H9 (cell line): ENCODE results near the gene PARP6. TPM values are rescaled to one million over a fixed set of nuclear protein-coding genes. Genes with fewer than 3 reads are reported as not detected.

Source experiments
- DNase-seq: peaks from one replicate; pipeline ENCODE4 v3.0.0-alpha.2; 2017
- H2AFZ ChIP-seq: one replicate; pipeline ENCODE4 v1.6.1; 2013; ENCODE audit warnings: mild to moderate bottlenecking, low read length, control low read depth, moderate library complexity
- H2AK5ac ChIP-seq: 2 replicates; pipeline ENCODE4 v1.6.1; 2013; ENCODE audit warnings: low read length, control low read depth, mixed read lengths; ENCODE audit not compliant: insufficient read length
- H2BK120ac ChIP-seq: one replicate; pipeline ENCODE4 v1.6.1; 2013; ENCODE audit warnings: low read depth, mild to moderate bottlenecking, low read length, control low read depth, inconsistent platforms; ENCODE audit not compliant: poor library complexity, severe bottlenecking
- H2BK12ac ChIP-seq: 2 replicates; pipeline ENCODE4 v1.6.1; 2013; ENCODE audit warnings: low read length, control low read depth, mixed read lengths, low read depth; ENCODE audit not compliant: insufficient read length
- H2BK15ac ChIP-seq: 2 replicates; pipeline ENCODE4 v1.6.1; 2013; ENCODE audit warnings: low read depth, low read length, control low read depth
- H2BK20ac ChIP-seq: one replicate; pipeline ENCODE4 v1.6.1; 2013; ENCODE audit warnings: low read depth, mild to moderate bottlenecking, low read length, control low read depth, inconsistent platforms; ENCODE audit not compliant: poor library complexity, severe bottlenecking
- H2BK5ac ChIP-seq: 2 replicates; pipeline ENCODE4 v1.6.1; 2013; ENCODE audit warnings: low read length, control low read depth, mixed read lengths; ENCODE audit not compliant: insufficient read length
- H3K14ac ChIP-seq: 2 replicates; pipeline ENCODE4 v1.6.1; 2013; ENCODE audit warnings: low read length, control low read depth; ENCODE audit not compliant: insufficient read depth
- H3K18ac ChIP-seq: 2 replicates; pipeline ENCODE4 v1.6.1; 2013; ENCODE audit warnings: low read depth, mild to moderate bottlenecking, mixed read lengths, low read length, control low read depth; ENCODE audit not compliant: insufficient read length
- H3K23ac ChIP-seq: 2 replicates; pipeline ENCODE4 v1.6.1; 2013; ENCODE audit warnings: low read length, control low read depth, mixed read lengths, low read depth; ENCODE audit not compliant: insufficient read length
- H3K23me2 ChIP-seq: 2 replicates; pipeline ENCODE4 v1.6.1; 2013; ENCODE audit warnings: low read depth, mild to moderate bottlenecking, mixed read lengths, low read length, control low read depth; ENCODE audit not compliant: insufficient read length, poor library complexity, severe bottlenecking
- H3K27ac ChIP-seq: 2 replicates; pipeline ENCODE4 v1.5.1; 2013; ENCODE audit warnings: low read length, control low read depth, mixed read lengths, low read depth; ENCODE audit not compliant: insufficient read length
- H3K27me3 ChIP-seq: 2 replicates; pipeline ENCODE4 v1.6.1; 2013; ENCODE audit warnings: low read length, control low read depth, inconsistent platforms; ENCODE audit not compliant: insufficient read depth
- H3K4ac ChIP-seq: 2 replicates; pipeline ENCODE4 v1.6.1; 2013; ENCODE audit warnings: low read depth, mild to moderate bottlenecking, control low read depth, inconsistent platforms, low read length, moderate library complexity
- H3K4me1 ChIP-seq: 2 replicates; pipeline ENCODE4 v1.6.1; 2013; ENCODE audit warnings: low read length, control low read depth, inconsistent platforms; ENCODE audit not compliant: insufficient read depth
- H3K4me2 ChIP-seq: 2 replicates; pipeline ENCODE4 v1.6.1; 2013; ENCODE audit warnings: low read length, control low read depth, mixed read lengths; ENCODE audit not compliant: insufficient read length, insufficient read depth
- H3K56ac ChIP-seq: 2 replicates; pipeline ENCODE4 v1.6.1; 2013; ENCODE audit warnings: low read depth, mild to moderate bottlenecking, mixed read lengths, low read length, control low read depth; ENCODE audit not compliant: insufficient read length
- H3K79me1 ChIP-seq: 2 replicates; pipeline ENCODE4 v1.6.1; 2013; ENCODE audit warnings: low read depth, mild to moderate bottlenecking, moderate library complexity, low read length, control low read depth, inconsistent platforms; ENCODE audit not compliant: insufficient read depth, poor library complexity, severe bottlenecking
- H3K79me2 ChIP-seq: 2 replicates; pipeline ENCODE4 v1.6.1; 2013; ENCODE audit warnings: low read length, control low read depth, inconsistent platforms; ENCODE audit not compliant: insufficient read depth
- H3K9ac ChIP-seq: 2 replicates; pipeline ENCODE4 v1.6.1; 2013; ENCODE audit warnings: low read length, control low read depth, mixed read lengths; ENCODE audit not compliant: insufficient read length; ENCODE audit errors: extremely low read depth
- H3K9me3 ChIP-seq: one replicate; pipeline ENCODE4 v1.6.1; 2013; ENCODE audit warnings: low read depth, low read length, inconsistent platforms; ENCODE audit not compliant: control insufficient read depth
- H3T11ph ChIP-seq: one replicate; pipeline ENCODE4 v1.6.1; 2013; ENCODE audit warnings: mild to moderate bottlenecking, low read length, control low read depth, inconsistent platforms
- H4K20me1 ChIP-seq: one replicate; pipeline ENCODE4 v1.6.1; 2013; ENCODE audit not compliant: control insufficient read depth, insufficient read length, insufficient read depth
- H4K5ac ChIP-seq: 2 replicates; pipeline ENCODE4 v1.6.1; 2013; ENCODE audit warnings: low read depth, mild to moderate bottlenecking, mixed read lengths, low read length, control low read depth; ENCODE audit not compliant: insufficient read length
- H4K8ac ChIP-seq: replicated peaks from 2 replicates; pipeline ENCODE4 v1.6.1; 2013; ENCODE audit warnings: low read length, control low read depth, mixed read lengths, low read depth; ENCODE audit not compliant: insufficient read length
- H4K91ac ChIP-seq: 2 replicates; pipeline ENCODE4 v1.6.1; 2013; ENCODE audit warnings: low read depth, mild to moderate bottlenecking, moderate library complexity, mixed read lengths, low read length, control low read depth; ENCODE audit not compliant: insufficient read length
- H3K27ac Mint-ChIP-seq, 3 experiments: 2 replicates in 2 of 3; 3 replicates in 1 of 3; pipeline ENCODE4 v1.8.0; 2020 to 2021; ENCODE audit warnings: mixed read lengths in 3 of 3, mild to moderate bottlenecking in 1 of 3, moderate library complexity in 1 of 3
- H3K27me3 Mint-ChIP-seq: 2 replicates; pipeline ENCODE4 v1.8.0; 2021; ENCODE audit warnings: low read depth, mild to moderate bottlenecking, moderate library complexity, mixed read lengths
- H3K36me3 Mint-ChIP-seq, 3 experiments: 2 replicates in 2 of 3; 3 replicates in 1 of 3; pipeline ENCODE4 v1.8.0; 2020 to 2021; ENCODE audit warnings: low read depth in 3 of 3, mixed read lengths in 3 of 3; ENCODE audit not compliant: insufficient read depth in 1 of 3
- H3K4me1 Mint-ChIP-seq, 2 experiments: 2 replicates each; pipeline ENCODE4 v1.8.0; 2020; ENCODE audit warnings: mixed read lengths in 2 of 2
- H3K4me3 Mint-ChIP-seq, 2 experiments: 2 replicates in 1 of 2; 3 replicates in 1 of 2; pipeline ENCODE4 v1.8.0; 2020 to 2021; ENCODE audit warnings: mild to moderate bottlenecking in 2 of 2, mixed read lengths in 2 of 2, moderate library complexity in 1 of 2
- H3K9me3 Mint-ChIP-seq, 2 experiments: 2 replicates in 1 of 2; 3 replicates in 1 of 2; pipeline ENCODE4 v1.8.0; 2020; ENCODE audit warnings: mild to moderate bottlenecking in 2 of 2, mixed read lengths in 2 of 2, moderate library complexity in 1 of 2
- CTCF ChIP-seq: fragments of 200-600 bp; sonication (generic); conservative IDR thresholded peaks from 3 replicates; pipeline ENCODE4 v1.8.0; 2021; ENCODE audit warnings: antibody characterized with exemption, mild to moderate bottlenecking
- WGBS: extraction: QIAGEN DNeasy Blood & Tissue Kit; methylation state at CpG from one replicate; pipeline ENCODE4 v1.1.7; 2013; ENCODE audit warnings: missing lambda C conversion rate, low lambda C conversion rate, mixed read lengths; ENCODE audit not compliant: insufficient read length; ENCODE audit errors: extremely low coverage; 5-methylcytosine and 5-hydroxymethylcytosine counted together
- total RNA-seq: library from RNA; stranded (reverse); gene quantifications from 2 replicates; pipeline ENCODE4 v1.2.1, GENCODE V29; 2021

The PARP6 gene
- total RNA-seq, 1 experiment from 2014 or later: 54.4 TPM

GRCh38 chr15:72304596-72304995 lies 32.2 kb upstream of the PARP6 start:
- no CpG with 5 or more reads among the region's 7 CpGs for WGBS
- H3K4me2 ChIP-seq: no peak overlapping the region

More at GRCh38 chr15:72304596-72304995, 32.2 kb upstream of the PARP6 start:
- TF ChIP-seq CTCF: no peak
- no peak for DNase-seq
- no peaks in the 10 kb centered on the region for H3K9me3 Mint-ChIP-seq
- no peak overlapping the region for H2AK5ac ChIP-seq
- H4K8ac ChIP-seq: no peak overlapping the region
- H3T11ph ChIP-seq: no peak overlapping the region
- no peaks in the 10 kb centered on the region for H4K20me1 ChIP-seq
- no peak overlapping the region for H3K14ac ChIP-seq
- H2AFZ ChIP-seq: no peak overlapping the region
- H3K4me1 ChIP-seq: no peaks in the 10 kb centered on the region
- no peak overlapping the region for H3K23ac ChIP-seq
- H2BK12ac ChIP-seq: no peak overlapping the region
- H3K9ac ChIP-seq: no peak overlapping the region
- H4K91ac ChIP-seq: no peak overlapping the region
- H4K5ac ChIP-seq: no peak overlapping the region
- no peaks in the 10 kb centered on the region for H3K79me2 ChIP-seq
- no peak overlapping the region for H3K4ac ChIP-seq
- H3K27ac Mint-ChIP-seq: no peak overlapping the region
- no peak overlapping the region for H3K56ac ChIP-seq
- no peak overlapping the region for H2BK5ac ChIP-seq
- no peaks in the 10 kb centered on the region for H3K36me3 Mint-ChIP-seq
- no peak overlapping the region for H2BK15ac ChIP-seq
- H2BK120ac ChIP-seq: no peak overlapping the region
- no peaks in the 10 kb centered on the region for H3K79me1 ChIP-seq
- H3K27me3 Mint-ChIP-seq: peaks cover 44% of the 10 kb centered on the region
- H3K9me3 ChIP-seq: no peaks in the 10 kb centered on the region
- H3K23me2 ChIP-seq: no peaks in the 10 kb centered on the region
- H3K27ac ChIP-seq: no peak overlapping the region
- H3K27me3 ChIP-seq: no peaks in the 10 kb centered on the region
- H3K4me3 Mint-ChIP-seq: no peak overlapping the region
- H2BK20ac ChIP-seq: no peak overlapping the region
- H3K18ac ChIP-seq: no peak overlapping the region
- H3K4me1 Mint-ChIP-seq: no peaks in the 10 kb centered on the region
